ENCODE results near the gene SENP6.
"Not testable (repeated sequence)": the region's sequence is repeated elsewhere in the genome, so short reads cannot be mapped to it uniquely, and the experiment has no call there.

Gene SENP6

GRCh38 chr6:75609639-75610590 is 8.2 kb downstream of the SENP6 start:
- no peak for DNase-seq

GRCh38 chr6:75611011-75611701 is 9.5 kb downstream of the SENP6 start:
- DNase-seq, result no peak

GRCh38 chr6:75611702-75612375 is 10.2 kb downstream of the SENP6 start:
- DNase-seq, result no peak

GRCh38 chr6:75612434-75612833 is 10.8 kb downstream of the SENP6 start:
- DNase-seq, result no peak

GRCh38 chr6:75613056-75613501 is 11.4 kb downstream of the SENP6 start:
- no peak for DNase-seq

GRCh38 chr6:75618437-75618836 is 16.8 kb downstream of the SENP6 start:
- no peak for DNase-seq

GRCh38 chr6:75619230-75619899 is 17.7 kb downstream of the SENP6 start:
- DNase-seq, result no peak

GRCh38 chr6:75620381-75621304 is 19.0 kb downstream of the SENP6 start:
- no peak for DNase-seq

- no peak for DNase-seq
These were observed 20.2 kb downstream of the SENP6 start for GRCh38 chr6:75621846-75622245.

GRCh38 chr6:75623491-75623890 is 21.8 kb downstream of the SENP6 start:
- no peak for DNase-seq

GRCh38 chr6:75624335-75624734 is 22.7 kb downstream of the SENP6 start:
- DNase-seq, result no peak

GRCh38 chr6:75624988-75625387 is 23.3 kb downstream of the SENP6 start:
- DNase-seq, result no peak

GRCh38 chr6:75626561-75626960 is 24.9 kb downstream of the SENP6 start:
- DNase-seq, result no peak

- not testable (repeated sequence) for DNase-seq
These were observed 26.0 kb downstream of the SENP6 start for GRCh38 chr6:75627708-75628107.

- no peak for DNase-seq
These were observed 30.4 kb downstream of the SENP6 start for GRCh38 chr6:75631859-75632635.

GRCh38 chr6:75633045-75633444 is 31.4 kb downstream of the SENP6 start:
- no peak for DNase-seq

GRCh38 chr6:75642311-75642710 is 40.6 kb downstream of the SENP6 start:
- DNase-seq, result no peak

- DNase-seq, result no peak
These were observed 41.5 kb downstream of the SENP6 start for GRCh38 chr6:75643173-75643572.

- DNase-seq, result no peak
These were observed 54.8 kb downstream of the SENP6 start for GRCh38 chr6:75656479-75656878.

GRCh38 chr6:75657327-75657726 is 55.6 kb downstream of the SENP6 start:
- no peak for DNase-seq

- no peak for DNase-seq
These were observed 64.9 kb downstream of the SENP6 start for GRCh38 chr6:75666592-75666991.
